Ishikawa (cell line): ENCODE measurements around the gene TMEM132D.

Experiments used
- CEBPB ChIP-seq: IDR thresholded peaks from 2 replicates; pipeline ENCODE4 v1.6.1; 2012
- CREB1 ChIP-seq: IDR thresholded peaks from 2 replicates; pipeline ENCODE4 v1.6.1; 2012; ENCODE audit warnings: low read depth
- EGR1 ChIP-seq: IDR thresholded peaks from 2 replicates; pipeline ENCODE4 v1.6.1; 2012
- EP300 ChIP-seq: IDR thresholded peaks from 2 replicates; pipeline ENCODE4 v1.6.1; 2012; ENCODE audit warnings: borderline replicate concordance
- FOXM1 ChIP-seq: IDR thresholded peaks from 2 replicates; pipeline ENCODE4 v1.6.1; 2012; ENCODE audit warnings: low read depth, borderline replicate concordance
- NFIC ChIP-seq: IDR thresholded peaks from 2 replicates; pipeline ENCODE4 v1.6.1; 2012
- RAD21 ChIP-seq: IDR thresholded peaks from 2 replicates; pipeline ENCODE4 v1.6.1; 2012; ENCODE audit warnings: low read depth
- TAF1 ChIP-seq: IDR thresholded peaks from 2 replicates; pipeline ENCODE4 v1.6.1; 2012; ENCODE audit warnings: low read depth, mild to moderate bottlenecking
- TCF12 ChIP-seq: IDR thresholded peaks from 2 replicates; pipeline ENCODE4 v1.6.1; 2012; ENCODE audit warnings: low read depth
- TEAD4 ChIP-seq: IDR thresholded peaks from 2 replicates; pipeline ENCODE4 v1.6.1; 2012
- YY1 ChIP-seq: IDR thresholded peaks from 2 replicates; pipeline ENCODE4 v1.6.1; 2012; ENCODE audit warnings: low read depth
- ZBTB7A ChIP-seq: IDR thresholded peaks from 2 replicates; pipeline ENCODE4 v1.6.1; 2012; ENCODE audit warnings: low read depth
- TF ChIP-seq, protein P1 (sequence below): IDR thresholded peaks from 2 replicates; pipeline ENCODE4 v1.6.1; 2012
- TF ChIP-seq, protein P2 (sequence below): IDR thresholded peaks from 2 replicates; pipeline ENCODE4 v1.6.1; 2012
- TF ChIP-seq, protein P3 (sequence below): IDR thresholded peaks from 2 replicates; pipeline ENCODE4 v1.6.1; 2012; ENCODE audit warnings: low read depth, mild to moderate bottlenecking

Gene TMEM132D

DNA sequence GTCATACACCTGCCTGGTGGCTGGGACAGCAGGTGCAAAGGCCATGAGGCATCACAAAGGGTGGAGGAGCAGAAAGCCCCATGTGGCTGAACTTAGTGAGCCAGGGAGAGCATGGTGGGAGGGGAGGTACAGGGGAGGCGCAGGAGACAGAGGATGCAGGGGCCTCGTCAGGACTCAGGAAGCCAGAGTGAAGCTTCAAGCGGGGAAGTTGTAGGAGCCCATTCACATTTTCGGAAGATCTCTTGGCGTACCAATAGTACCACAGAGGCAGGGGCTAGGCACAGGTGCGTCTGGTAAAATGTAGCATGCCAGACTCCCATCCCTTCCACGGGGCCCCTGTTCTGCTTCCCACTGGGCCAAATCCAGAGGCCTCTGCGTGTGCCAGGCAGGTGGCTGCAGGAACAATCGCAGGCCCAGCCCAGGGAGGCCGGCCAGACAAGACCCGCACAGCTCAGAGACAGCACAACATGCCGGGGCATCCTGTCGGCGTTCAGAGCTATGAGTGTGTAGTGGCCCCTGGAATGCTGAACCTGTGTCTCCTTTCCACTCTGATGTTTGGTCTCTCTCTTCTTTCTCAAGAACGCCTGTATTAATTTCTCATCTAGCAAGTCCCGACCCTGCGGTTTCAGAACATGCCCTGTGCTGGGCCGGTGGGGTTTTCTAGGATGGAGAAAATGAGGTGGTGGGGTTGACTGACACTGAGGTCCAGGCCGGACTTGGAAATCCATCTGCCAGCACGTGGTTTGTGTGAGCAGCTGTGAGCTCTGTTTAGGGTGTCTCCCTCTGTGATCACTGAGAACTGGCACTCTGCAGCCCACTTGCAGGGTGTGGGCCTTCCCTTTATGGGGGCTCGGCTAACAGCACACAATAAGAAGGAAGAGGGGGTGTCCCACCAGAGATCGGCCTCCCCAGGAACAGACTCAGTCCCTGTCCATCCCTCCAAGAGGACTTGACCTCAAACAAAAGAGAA is 5.5 kb upstream of the TMEM132D start:
- no peak for TF ChIP-seq TAF1

DNA sequence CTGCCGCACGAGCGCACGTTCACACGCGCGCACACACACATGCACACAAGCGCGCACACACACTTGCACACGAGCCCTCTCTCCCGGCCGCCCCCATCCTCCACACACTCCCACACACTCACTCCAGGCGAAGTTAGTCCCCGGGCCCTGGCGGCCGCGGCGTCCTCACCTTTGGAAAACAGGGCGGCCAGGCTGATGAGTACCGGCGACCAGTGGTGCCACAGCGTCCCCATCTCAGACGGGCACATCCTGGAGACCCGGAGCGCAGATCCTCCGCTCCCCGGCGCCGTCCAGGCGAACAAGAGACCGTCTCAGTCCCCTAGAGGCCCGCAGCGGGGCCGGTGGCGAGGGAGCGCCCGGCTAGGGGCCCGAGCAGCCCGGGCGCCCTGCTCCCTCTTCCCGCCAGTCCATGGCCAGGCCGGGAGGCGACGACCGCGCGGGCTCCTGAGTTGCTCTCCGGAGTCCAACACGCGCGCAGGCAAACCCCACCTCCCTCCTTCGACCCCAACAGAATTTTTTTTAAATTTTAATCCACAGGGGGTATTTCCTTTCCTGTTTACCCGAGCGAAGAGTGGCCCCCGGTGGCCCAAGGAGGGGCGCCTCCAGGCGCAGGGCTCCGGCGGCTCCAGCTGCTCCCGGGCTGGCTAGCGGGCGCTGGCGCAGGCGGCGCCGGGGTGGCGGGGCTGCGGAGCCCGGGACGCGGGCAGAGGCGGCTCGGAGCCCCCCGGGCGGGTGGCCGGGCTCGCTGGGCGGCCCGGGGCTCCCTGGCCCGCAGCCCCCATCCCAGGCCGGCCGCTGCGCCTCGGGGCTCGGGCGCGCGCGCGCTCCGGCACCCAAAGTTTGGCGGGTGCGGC is 506 bp downstream of the TMEM132D start:
- TF ChIP-seq CREB1 (no peak), TEAD4 (no peak), TCF12 (no peak), EP300 (no peak), EGR1 (no peak), CEBPB (no peak), ZBTB7A (no peak), YY1 (no peak), RAD21 (no peak), TAF1 (no peak), NFIC (no peak), FOXM1 (no peak)
- TF ChIP-seq, protein P1, sequence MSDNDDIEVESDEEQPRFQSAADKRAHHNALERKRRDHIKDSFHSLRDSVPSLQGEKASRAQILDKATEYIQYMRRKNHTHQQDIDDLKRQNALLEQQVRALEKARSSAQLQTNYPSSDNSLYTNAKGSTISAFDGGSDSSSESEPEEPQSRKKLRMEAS: no peak
- TF ChIP-seq, protein P2, sequence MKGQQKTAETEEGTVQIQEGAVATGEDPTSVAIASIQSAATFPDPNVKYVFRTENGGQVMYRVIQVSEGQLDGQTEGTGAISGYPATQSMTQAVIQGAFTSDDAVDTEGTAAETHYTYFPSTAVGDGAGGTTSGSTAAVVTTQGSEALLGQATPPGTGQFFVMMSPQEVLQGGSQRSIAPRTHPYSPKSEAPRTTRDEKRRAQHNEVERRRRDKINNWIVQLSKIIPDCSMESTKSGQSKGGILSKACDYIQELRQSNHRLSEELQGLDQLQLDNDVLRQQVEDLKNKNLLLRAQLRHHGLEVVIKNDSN: no peak

DNA sequence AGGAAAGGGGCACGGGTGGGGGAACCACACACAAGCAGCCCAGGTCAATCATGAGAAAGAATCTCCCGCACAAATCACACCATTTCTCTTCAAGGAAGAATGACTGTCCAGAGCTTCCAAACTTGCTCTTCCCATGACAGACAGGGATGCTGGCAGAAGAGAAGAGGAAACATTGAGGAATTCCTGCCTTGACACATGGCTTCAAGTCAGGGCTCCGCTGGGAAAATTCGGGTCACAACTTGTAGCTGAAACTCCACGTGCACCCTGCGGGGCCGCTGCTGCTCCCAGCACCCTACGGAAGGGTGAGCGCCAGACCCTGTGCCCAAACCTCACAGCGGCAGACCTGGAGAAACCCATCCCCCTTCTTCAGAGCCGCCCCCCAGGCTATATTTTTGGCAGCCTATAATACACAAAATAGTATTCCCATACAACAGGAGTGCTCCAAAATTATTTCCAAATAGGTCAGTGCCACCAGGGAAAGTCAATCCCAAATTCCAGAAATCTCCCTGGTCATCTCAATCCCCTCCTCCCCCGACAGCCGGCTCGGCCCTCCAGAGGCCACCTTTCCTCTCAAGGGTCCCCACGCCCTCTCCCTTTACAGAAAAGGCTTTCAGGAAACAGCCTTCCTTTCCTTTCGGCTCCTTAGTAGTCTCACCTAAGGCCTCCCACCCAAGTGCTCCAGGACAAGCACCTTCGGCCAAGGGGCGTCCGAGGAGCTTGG is 1.3 kb downstream of the TMEM132D start:
- TF ChIP-seq EP300: no peak
- TF ChIP-seq TEAD4: no peak
- TF ChIP-seq, protein P3, sequence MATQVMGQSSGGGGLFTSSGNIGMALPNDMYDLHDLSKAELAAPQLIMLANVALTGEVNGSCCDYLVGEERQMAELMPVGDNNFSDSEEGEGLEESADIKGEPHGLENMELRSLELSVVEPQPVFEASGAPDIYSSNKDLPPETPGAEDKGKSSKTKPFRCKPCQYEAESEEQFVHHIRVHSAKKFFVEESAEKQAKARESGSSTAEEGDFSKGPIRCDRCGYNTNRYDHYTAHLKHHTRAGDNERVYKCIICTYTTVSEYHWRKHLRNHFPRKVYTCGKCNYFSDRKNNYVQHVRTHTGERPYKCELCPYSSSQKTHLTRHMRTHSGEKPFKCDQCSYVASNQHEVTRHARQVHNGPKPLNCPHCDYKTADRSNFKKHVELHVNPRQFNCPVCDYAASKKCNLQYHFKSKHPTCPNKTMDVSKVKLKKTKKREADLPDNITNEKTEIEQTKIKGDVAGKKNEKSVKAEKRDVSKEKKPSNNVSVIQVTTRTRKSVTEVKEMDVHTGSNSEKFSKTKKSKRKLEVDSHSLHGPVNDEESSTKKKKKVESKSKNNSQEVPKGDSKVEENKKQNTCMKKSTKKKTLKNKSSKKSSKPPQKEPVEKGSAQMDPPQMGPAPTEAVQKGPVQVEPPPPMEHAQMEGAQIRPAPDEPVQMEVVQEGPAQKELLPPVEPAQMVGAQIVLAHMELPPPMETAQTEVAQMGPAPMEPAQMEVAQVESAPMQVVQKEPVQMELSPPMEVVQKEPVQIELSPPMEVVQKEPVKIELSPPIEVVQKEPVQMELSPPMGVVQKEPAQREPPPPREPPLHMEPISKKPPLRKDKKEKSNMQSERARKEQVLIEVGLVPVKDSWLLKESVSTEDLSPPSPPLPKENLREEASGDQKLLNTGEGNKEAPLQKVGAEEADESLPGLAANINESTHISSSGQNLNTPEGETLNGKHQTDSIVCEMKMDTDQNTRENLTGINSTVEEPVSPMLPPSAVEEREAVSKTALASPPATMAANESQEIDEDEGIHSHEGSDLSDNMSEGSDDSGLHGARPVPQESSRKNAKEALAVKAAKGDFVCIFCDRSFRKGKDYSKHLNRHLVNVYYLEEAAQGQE: no peak
- TF ChIP-seq TAF1: no peak
- no peak for TF ChIP-seq CREB1
- no peak for TF ChIP-seq TCF12
- no peak for TF ChIP-seq FOXM1
- TF ChIP-seq RAD21: no peak
- TF ChIP-seq, protein P2: no peak
- TF ChIP-seq NFIC: no peak
- no peak for TF ChIP-seq ZBTB7A
- TF ChIP-seq YY1: no peak
- TF ChIP-seq CEBPB: no peak
- TF ChIP-seq, protein P1: no peak
- no peak for TF ChIP-seq EGR1

DNA sequence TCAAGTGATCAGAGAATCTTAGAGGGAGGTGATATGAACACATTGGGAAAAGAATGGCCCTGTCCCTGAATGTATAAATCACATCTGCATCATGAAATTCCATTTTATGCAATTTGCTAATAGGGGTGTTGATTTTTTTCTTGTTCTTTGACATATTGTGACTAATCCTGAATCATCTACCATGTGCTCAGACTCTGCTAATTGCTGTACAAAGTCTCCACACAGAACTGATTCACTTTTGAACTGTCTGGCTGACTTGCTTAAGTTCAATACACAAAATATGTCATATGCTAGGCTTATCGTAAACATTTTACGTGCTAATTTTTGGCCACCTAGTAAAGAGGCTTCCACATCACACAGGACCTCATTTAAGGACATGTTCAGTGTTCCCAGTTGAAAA is 2.6 kb downstream of the TMEM132D start:
- no peak for TF ChIP-seq CEBPB
- TF ChIP-seq, protein P2: no peak
- no peak for TF ChIP-seq CREB1
- no peak for TF ChIP-seq TEAD4
- no peak for TF ChIP-seq YY1

DNA sequence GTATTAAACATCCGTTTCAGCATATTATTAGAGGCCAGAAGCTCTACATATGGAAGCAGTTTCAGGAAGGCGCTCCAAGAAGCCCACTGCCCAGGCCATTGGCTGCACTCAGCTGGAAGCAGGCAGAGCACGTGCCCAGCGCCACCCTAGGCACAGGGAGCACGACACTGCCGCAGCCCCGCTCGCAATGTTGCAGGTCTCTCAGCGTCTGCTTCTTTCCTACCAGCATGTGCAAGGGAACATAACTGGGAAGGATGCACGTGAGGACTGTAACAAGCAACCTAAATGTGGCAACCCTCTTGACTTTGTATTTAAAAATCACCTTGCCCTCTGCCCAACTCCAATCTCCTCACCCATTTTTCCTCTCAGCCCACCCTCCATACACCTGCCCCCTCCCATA is 3.5 kb downstream of the TMEM132D start:
- TF ChIP-seq YY1 (no peak), CEBPB (no peak)

DNA sequence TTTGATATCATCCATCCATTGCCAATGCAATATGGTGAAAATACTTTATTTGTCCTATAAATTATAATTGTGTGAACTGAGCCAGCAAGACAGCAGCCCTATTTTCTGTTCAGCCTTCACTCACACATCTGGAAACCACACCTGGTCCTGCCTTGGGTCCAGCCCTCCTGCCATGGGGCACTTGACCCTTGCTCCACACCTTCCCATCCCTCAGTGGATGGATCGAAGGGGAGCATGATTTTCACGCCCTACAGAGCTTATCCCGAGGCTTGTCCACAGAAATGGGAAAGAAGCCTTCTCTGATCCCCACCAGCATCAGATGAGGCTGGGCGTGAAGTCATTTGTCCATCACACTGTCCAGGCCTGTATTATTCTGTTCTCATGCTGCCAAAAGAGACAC is 10.1 kb downstream of the TMEM132D start:
- no peak for TF ChIP-seq NFIC
- no peak for TF ChIP-seq TCF12
- TF ChIP-seq EP300: no peak
- TF ChIP-seq, protein P1: no peak
